Astrocyte (in vitro differentiated cells and primary cell): ENCODE data around the gene RBM47.

ENCODE experiments used
- CTCF ChIP-seq: IDR thresholded peaks from 2 replicates; pipeline ENCODE4 v1.5.1; 2011; ENCODE audit warnings: low read depth, mild to moderate bottlenecking, inconsistent platforms, low read length, moderate library complexity; ENCODE audit not compliant: insufficient read depth
- EZH2 ChIP-seq: IDR thresholded peaks from 2 replicates; pipeline ENCODE4 v1.6.1; 2012; ENCODE audit warnings: mild to moderate bottlenecking, low read length, inconsistent platforms; ENCODE audit not compliant: insufficient read depth

- TF ChIP-seq CTCF (no peak), EZH2 (no peak)
Measured at GRCh38 chr4:40587826-40588225, 41.8 kb downstream of the RBM47 start.
